MM.1S (cell line): Measurements from ENCODE around the gene GRIK4.

Source experiments
- EZH2 ChIP-seq: fragments of 300-600 bp; sonication (generic); optimal IDR thresholded peaks from 2 replicates; pipeline ENCODE3; 2017; ENCODE audit warnings: low read depth, mild to moderate bottlenecking, antibody characterized with exemption, low read length, mixed read lengths
- EZH2phosphoT487 ChIP-seq: fragments of 300-600 bp; sonication (generic); IDR thresholded peaks from 2 replicates; pipeline ENCODE4 v1.6.1; 2018; ENCODE audit warnings: antibody characterized with exemption, low read length
- TF ChIP-seq, protein P1 (sequence below): fragments of 300-600 bp; sonication (generic); IDR thresholded peaks from 2 replicates; pipeline ENCODE4 v1.5.1; 2016; ENCODE audit warnings: antibody characterized with exemption, low read length, mixed read lengths

DNA sequence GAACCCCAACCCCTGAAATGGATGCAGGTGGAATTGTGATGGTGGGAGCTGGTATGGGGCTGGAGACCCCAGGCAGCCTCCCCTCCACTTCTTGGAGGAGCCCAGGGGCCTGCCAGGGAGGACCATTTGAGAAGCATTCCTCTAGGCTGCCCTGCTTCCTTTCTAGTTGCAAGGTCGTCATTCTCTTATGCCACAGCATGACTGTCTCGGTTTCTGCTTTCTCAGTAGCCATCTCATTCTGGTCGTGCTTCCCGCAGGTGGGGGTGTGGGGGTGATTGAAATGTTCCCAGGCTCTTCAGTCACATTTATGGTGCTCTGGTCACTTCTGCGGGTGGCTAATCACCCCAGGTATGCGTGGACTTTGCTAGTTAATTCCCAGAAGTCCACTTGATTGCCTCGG lies 288.7 kb downstream of the GRIK4 start:
- TF ChIP-seq, protein P1, sequence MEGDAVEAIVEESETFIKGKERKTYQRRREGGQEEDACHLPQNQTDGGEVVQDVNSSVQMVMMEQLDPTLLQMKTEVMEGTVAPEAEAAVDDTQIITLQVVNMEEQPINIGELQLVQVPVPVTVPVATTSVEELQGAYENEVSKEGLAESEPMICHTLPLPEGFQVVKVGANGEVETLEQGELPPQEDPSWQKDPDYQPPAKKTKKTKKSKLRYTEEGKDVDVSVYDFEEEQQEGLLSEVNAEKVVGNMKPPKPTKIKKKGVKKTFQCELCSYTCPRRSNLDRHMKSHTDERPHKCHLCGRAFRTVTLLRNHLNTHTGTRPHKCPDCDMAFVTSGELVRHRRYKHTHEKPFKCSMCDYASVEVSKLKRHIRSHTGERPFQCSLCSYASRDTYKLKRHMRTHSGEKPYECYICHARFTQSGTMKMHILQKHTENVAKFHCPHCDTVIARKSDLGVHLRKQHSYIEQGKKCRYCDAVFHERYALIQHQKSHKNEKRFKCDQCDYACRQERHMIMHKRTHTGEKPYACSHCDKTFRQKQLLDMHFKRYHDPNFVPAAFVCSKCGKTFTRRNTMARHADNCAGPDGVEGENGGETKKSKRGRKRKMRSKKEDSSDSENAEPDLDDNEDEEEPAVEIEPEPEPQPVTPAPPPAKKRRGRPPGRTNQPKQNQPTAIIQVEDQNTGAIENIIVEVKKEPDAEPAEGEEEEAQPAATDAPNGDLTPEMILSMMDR, result no peak
- TF ChIP-seq EZH2, result no peak
- TF ChIP-seq EZH2phosphoT487, result no peak
